HepG2 (cell line): Measurements from ENCODE around the gene GDF15. TPM values are rescaled to one million over a fixed set of nuclear protein-coding genes. Genes with fewer than 3 reads are reported as not detected.

ENCODE experiments used
- CENPT ChIP-seq: sonication (generic); formaldehyde crosslinking; IDR thresholded peaks from 2 replicates; pipeline ENCODE4 v1.8.0; 2022; ENCODE audit warnings: low read depth, mild to moderate bottlenecking, moderate library complexity, missing genetic modification reagents
- FOSL2 ChIP-seq: sonication (generic); formaldehyde crosslinking; IDR thresholded peaks from 2 replicates; pipeline ENCODE4 v1.4.0; 2020; ENCODE audit warnings: missing genetic modification reagents
- FOXP1 ChIP-seq, 2 experiments: fragments of 450-650 bp in 1 of 2; IDR thresholded peaks; 2 replicates each; pipeline ENCODE4 v1.6.1; 2017 to 2018; ENCODE audit warnings: antibody characterized with exemption in 1 of 2
- PAXIP1 ChIP-seq: sonication (generic); formaldehyde crosslinking; conservative IDR thresholded peaks from 2 replicates; pipeline ENCODE4 v1.4.0; 2020; ENCODE audit warnings: mild to moderate bottlenecking, missing genetic modification reagents, moderate library complexity
- RBM22 ChIP-seq: fragments of 200-400 bp; formaldehyde crosslinking; optimal IDR thresholded peaks from 2 replicates; pipeline ENCODE3; 2017; ENCODE audit warnings: mild to moderate bottlenecking, low read length, moderate library complexity
- REST ChIP-seq, 2 experiments: IDR thresholded peaks; 2 replicates each; pipeline ENCODE4 v1.6.1; 2011 to 2012; ENCODE audit warnings: low read length in 2 of 2, borderline replicate concordance in 1 of 2, low read depth in 1 of 2, mild to moderate bottlenecking in 1 of 2, moderate library complexity in 1 of 2
- TIGD3 ChIP-seq: sonication (generic); formaldehyde crosslinking; IDR thresholded peaks from 2 replicates; pipeline ENCODE4 v1.5.1; 2020; ENCODE audit warnings: mild to moderate bottlenecking, missing genetic modification reagents, borderline replicate concordance
- ZBTB38 ChIP-seq: sonication (generic); formaldehyde crosslinking; IDR thresholded peaks from 2 replicates; pipeline ENCODE4 v1.5.1; 2020; ENCODE audit warnings: mild to moderate bottlenecking, missing genetic modification reagents
- ZBTB46 ChIP-seq: sonication (generic); formaldehyde crosslinking; IDR thresholded peaks from 2 replicates; pipeline ENCODE4 v1.4.0; 2020; ENCODE audit warnings: mild to moderate bottlenecking, missing genetic modification reagents, borderline replicate concordance
- ZBTB49 ChIP-seq: sonication (generic); formaldehyde crosslinking; IDR thresholded peaks from 2 replicates; pipeline ENCODE4 v1.4.0; 2020; ENCODE audit warnings: missing genetic modification reagents, borderline replicate concordance
- ZBTB7B ChIP-seq: sonication (generic); formaldehyde crosslinking; IDR thresholded peaks from 2 replicates; pipeline ENCODE4 v1.4.0; 2020; ENCODE audit warnings: missing genetic modification reagents
- ZNF17 ChIP-seq: sonication (generic); formaldehyde crosslinking; IDR thresholded peaks from 2 replicates; pipeline ENCODE4 v1.5.0; 2020; ENCODE audit warnings: mild to moderate bottlenecking, missing genetic modification reagents
- ZNF496 ChIP-seq: sonication (generic); formaldehyde crosslinking; IDR thresholded peaks from 2 replicates; pipeline ENCODE4 v1.8.1; 2023; ENCODE audit warnings: mild to moderate bottlenecking, moderate library complexity, missing genetic modification reagents; ENCODE audit not compliant: insufficient replicate concordance
- ZNF564 ChIP-seq: sonication (generic); formaldehyde crosslinking; IDR thresholded peaks from 2 replicates; pipeline ENCODE4 v1.8.1; 2023; ENCODE audit warnings: mild to moderate bottlenecking, missing genetic modification reagents
- ZNF605 ChIP-seq: sonication (generic); formaldehyde crosslinking; IDR thresholded peaks from 2 replicates; pipeline ENCODE4 v1.8.0; 2022; ENCODE audit warnings: mild to moderate bottlenecking, missing genetic modification reagents
- polyA plus RNA-seq, 8 experiments: library from polyadenylated mRNA; depleted of rRNA in 3 of 8; stranded (reverse) in 7 of 8; unstranded in 1 of 8; fragments of >200 nt; fragmentation: Illumina TruSeq in 4 of 8; extraction: Trizol in 4 of 8; gene quantifications; 2 replicates each; pipeline versions ENCODE4 v1.2.1 to v1.2.3, GENCODE V29; 2011 to 2016; ENCODE audit warnings: low read depth in 4 of 8, missing spikeins in 1 of 8, mixed read lengths in 1 of 8; ENCODE audit not compliant: insufficient read depth in 1 of 8
- total RNA-seq, 5 experiments: library from RNA; depleted of rRNA; stranded (reverse); fragments of >200 nt; fragmentation: Illumina TruSeq; extraction: Trizol; gene quantifications; 2 replicates each; pipeline ENCODE4 v1.2.3, GENCODE V29; 2016; ENCODE audit warnings: low read depth in 1 of 5

Gene GDF15
- total and polyA plus RNA-seq, 2 of the 13 experiments (the other 11 are each of a cell fraction or from before 2014, with no cell fraction given), result 146 to 422 TPM

GRCh38 chr19:18401580-18402112, 15.7 kb downstream of the GDF15 start (continued):
- TF ChIP-seq PAXIP1 (0 out of 2 replicates have a peak, but pooled peaks have one; percentile 10), ZBTB46 (CRISPR knock-in tag) (no peak), REST (IDR thresholded peaks at IDR 0.05; ENCODE audit: borderline replicate concordance in 1 of 2, low read depth in 1 of 2, low read length in 2 of 2) (no peak), ZNF17 (CRISPR knock-in tag) (no peak), ZBTB7B (no peak), ZNF564 (peak; percentile 97), FOSL2 (CRISPR knock-in tag) (no peak), TIGD3 (no peak), ZNF605 (CRISPR knock-in tag) (no peak), ZBTB38 (CRISPR knock-in tag) (no peak), CENPT (CRISPR knock-in tag) (no peak), ZNF496 (CRISPR knock-in tag) (no peak), FOXP1 (IDR thresholded peaks at IDR 0.05) (no peak), FOXP1 (CRISPR knock-in tag; IDR thresholded peaks at IDR 0.05) (peak; percentile 7; the same call in 1 of the 2 replicates), RBM22 (no peak), ZBTB49 (no peak)
